Measurements from ENCODE around the gene RBBP4.
"Not testable (repeated sequence)": the region's sequence is repeated elsewhere in the genome, so short reads cannot be mapped to it uniquely, and the experiment has no call there.

RBBP4 gene

DNA sequence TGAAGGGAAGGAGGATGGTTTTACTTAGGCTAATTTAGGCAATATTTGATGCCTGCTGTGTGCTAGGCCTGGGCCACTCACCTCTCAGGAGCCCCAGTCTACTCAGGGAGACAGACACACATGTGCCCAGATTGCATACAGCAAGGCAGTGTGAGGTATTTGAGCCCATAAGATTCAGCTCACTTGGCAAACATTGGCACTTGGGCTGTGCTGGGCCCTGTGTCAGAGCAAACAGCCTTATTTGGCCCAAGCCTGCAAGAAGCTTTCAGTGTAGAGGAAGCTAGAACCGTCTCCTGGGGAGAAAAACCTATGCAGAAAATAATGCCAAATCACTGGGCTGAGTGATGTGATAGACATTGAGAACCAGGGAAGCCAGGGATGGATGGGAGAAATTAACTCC is 55.5 kb downstream of the RBBP4 start:
- DNase-seq (ENCODE audit: low read depth), result no peak
- H3K4me3 ChIP-seq (ENCODE audit: low read length), result no peak overlapping the region
- TF ChIP-seq, protein P1, sequence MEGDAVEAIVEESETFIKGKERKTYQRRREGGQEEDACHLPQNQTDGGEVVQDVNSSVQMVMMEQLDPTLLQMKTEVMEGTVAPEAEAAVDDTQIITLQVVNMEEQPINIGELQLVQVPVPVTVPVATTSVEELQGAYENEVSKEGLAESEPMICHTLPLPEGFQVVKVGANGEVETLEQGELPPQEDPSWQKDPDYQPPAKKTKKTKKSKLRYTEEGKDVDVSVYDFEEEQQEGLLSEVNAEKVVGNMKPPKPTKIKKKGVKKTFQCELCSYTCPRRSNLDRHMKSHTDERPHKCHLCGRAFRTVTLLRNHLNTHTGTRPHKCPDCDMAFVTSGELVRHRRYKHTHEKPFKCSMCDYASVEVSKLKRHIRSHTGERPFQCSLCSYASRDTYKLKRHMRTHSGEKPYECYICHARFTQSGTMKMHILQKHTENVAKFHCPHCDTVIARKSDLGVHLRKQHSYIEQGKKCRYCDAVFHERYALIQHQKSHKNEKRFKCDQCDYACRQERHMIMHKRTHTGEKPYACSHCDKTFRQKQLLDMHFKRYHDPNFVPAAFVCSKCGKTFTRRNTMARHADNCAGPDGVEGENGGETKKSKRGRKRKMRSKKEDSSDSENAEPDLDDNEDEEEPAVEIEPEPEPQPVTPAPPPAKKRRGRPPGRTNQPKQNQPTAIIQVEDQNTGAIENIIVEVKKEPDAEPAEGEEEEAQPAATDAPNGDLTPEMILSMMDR (conservative IDR thresholded peaks at IDR 0.05; ENCODE audit: low read depth, low read length), result no peak

DNA sequence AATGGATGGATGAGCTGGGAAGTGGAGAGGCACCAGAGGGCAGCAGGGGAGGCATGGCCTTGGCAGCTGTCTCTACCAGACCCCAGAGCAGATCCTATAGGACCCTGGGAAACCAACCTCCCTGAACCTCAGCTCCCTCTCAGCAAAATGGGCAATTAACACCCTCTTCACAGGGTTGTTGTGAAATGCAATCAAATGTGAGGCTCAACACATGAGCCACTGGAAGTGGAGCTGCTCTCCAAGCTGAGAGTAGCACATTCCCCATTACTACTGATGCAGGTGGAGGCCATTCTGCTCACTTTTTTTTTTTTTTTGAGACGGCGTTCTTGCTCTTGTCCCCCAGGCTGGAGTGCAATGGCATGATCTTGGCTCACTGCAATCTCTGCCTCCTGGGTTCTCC is 58.1 kb downstream of the RBBP4 start:
- no peak for DNase-seq (ENCODE audit: low read depth)
- TF ChIP-seq, protein P1 (conservative IDR thresholded peaks at IDR 0.05; ENCODE audit: low read depth, low read length), result no peak
- H3K4me3 ChIP-seq (ENCODE audit: low read length), result no peak overlapping the region

DNA sequence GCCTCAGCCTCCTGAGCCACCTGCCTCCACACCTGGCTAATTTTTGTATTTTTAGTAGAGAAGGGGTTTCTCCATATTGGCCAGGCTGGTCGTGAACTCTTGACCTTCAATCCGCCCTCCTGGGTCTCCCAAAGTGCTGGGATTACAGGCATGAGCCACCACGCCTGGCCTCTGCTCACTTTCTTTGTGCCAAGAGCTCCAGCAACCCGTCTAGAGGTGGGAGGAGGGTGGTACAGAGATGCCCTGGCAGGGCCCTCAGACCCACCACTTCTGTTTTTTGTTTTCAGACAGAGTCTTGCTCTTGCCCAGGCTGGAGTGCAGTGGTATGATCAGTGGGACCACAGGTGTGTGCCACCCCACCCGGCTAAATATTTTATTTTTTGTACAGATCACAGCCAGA is 58.5 kb downstream of the RBBP4 start:
- TF ChIP-seq, protein P1 (conservative IDR thresholded peaks at IDR 0.05; ENCODE audit: low read depth, low read length), result peak; percentile 4
- DNase-seq (ENCODE audit: low read depth), result no peak
- H3K4me3 ChIP-seq (ENCODE audit: low read length), result no peak overlapping the region

DNA sequence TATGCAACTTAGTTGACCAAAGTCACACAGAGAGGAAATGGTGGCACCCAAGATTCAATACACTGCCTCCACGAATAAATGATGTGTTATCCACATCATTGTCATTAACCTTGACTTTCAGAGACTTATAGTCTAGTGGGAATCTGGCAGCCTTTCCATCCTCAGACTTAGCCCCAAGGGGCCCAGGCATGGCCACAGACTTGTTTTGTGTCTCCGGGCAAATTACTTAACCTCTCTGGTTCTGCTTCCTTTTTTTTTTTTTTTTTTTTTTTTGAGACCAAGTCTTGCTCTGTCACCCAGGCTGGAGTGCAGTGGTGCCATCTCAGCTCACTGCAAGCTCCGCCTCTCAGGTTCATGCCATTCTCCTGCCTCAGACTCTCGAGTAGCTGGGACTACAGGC is 60.2 kb downstream of the RBBP4 start:
- not testable (repeated sequence) for DNase-seq (ENCODE audit: low read depth)

DNA sequence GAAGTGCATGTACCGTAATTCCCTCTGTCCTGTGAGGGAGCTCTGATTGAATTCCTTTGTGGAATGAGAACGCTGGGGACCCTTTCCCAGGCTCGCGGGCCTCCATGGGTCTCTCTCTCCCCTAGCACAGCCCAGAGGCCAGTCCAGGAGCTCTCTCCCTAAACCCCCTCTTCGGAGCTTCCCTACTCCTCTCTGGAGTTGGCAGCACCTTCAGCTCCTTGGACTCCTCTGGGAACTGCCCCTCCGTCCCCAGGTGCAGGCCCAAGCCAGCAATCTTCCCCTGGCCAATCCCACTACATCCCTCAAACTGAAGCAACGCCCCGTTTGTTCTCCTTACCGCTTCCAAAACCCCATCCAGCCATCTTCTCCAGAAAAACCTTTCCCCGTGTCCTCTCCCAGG is 62.1 kb downstream of the RBBP4 start:
- TF ChIP-seq, protein P1 (conservative IDR thresholded peaks at IDR 0.05; ENCODE audit: low read depth, low read length), result no peak
- no peak for DNase-seq (ENCODE audit: low read depth)

More for the DNA sequence above, 60.2 kb downstream of the RBBP4 start:
- not testable (repeated sequence) for H3K4me3 ChIP-seq (ENCODE audit: low read length)

DNA sequence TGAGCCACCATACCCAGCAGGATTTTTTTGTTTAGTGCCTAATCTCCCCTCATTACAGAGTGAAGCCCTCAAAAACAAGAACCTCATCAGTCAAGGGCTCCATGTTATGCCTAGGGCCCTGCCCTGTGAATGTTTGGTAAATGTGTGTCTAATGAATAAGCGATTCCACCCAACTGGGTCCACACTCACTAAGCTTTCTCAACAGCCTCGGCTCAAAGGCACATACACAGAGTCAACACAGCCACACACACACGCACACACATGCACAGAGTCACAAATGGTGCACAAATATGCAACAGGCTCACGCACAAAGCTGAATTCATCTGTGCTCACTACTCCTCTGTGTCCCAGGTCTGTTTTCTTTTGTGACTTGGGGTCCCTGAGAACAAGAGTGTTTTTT is 63.3 kb downstream of the RBBP4 start:
- no peak overlapping the region for H3K4me3 ChIP-seq (ENCODE audit: low read length)
- TF ChIP-seq, protein P1 (conservative IDR thresholded peaks at IDR 0.05; ENCODE audit: low read depth, low read length), result no peak
- no peak for DNase-seq (ENCODE audit: low read depth)

More for the DNA sequence above, 62.1 kb downstream of the RBBP4 start:
- no peak overlapping the region for H3K4me3 ChIP-seq (ENCODE audit: low read length)

DNA sequence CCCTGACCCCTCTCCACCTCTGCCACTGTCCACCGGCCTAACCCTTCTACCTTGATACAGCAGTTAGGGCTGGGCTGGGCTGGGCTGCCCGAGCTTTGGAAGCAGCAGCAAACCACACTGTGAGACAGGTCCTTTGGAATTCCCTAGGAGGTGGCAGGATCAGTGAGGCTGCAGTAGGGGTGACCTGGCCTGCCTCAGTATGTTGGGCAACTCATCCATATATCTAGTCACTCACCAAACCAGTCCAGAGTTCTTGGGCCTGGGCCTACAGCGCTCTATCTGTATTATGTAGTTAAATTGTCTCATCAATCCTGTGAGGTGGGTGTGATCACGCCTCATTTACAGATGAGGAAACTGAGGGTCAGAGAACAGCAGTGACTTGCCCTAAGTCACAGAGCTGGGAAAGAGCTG is 64.9 kb downstream of the RBBP4 start:
- no peak overlapping the region for H3K4me3 ChIP-seq (ENCODE audit: low read length)
- TF ChIP-seq, protein P1 (conservative IDR thresholded peaks at IDR 0.05; ENCODE audit: low read depth, low read length), result no peak
- DNase-seq (ENCODE audit: low read depth), result no peak
